HFFc6 (cell line): ENCODE measurements around the gene SCNN1G. TPM values are rescaled to one million over a fixed set of nuclear protein-coding genes. Genes with fewer than 3 reads are reported as not detected.

ENCODE experiments used
- DNase-seq: peaks from one replicate; pipeline ENCODE4 v3.0.0-alpha.2; 2018
- H3K27ac Mint-ChIP-seq: 2 replicates; pipeline ENCODE4 v1.8.0; 2020; ENCODE audit warnings: mild to moderate bottlenecking, mixed read lengths
- H3K27me3 Mint-ChIP-seq: 2 replicates; pipeline ENCODE4 v1.8.0; 2021; ENCODE audit warnings: mild to moderate bottlenecking, moderate library complexity, mixed read lengths; ENCODE audit not compliant: insufficient read depth
- H3K36me3 Mint-ChIP-seq: 2 replicates; pipeline ENCODE4 v1.8.0; 2021; ENCODE audit warnings: low read depth, mixed read lengths
- H3K4me1 Mint-ChIP-seq: 2 replicates; pipeline ENCODE4 v1.8.0; 2020; ENCODE audit warnings: low read depth, mixed read lengths
- H3K4me3 Mint-ChIP-seq: 2 replicates; pipeline ENCODE4 v1.8.0; 2020; ENCODE audit warnings: mild to moderate bottlenecking, moderate library complexity, mixed read lengths
- H3K9me3 Mint-ChIP-seq: 2 replicates; pipeline ENCODE4 v1.8.0; 2020; ENCODE audit warnings: mild to moderate bottlenecking, mixed read lengths
- CTCF ChIP-seq: fragments of 200-600 bp; sonication (generic); IDR thresholded peaks from 2 replicates; pipeline ENCODE4 v1.5.0; 2021; ENCODE audit warnings: antibody characterized with exemption, mild to moderate bottlenecking
- total RNA-seq, 6 experiments: library from RNA; stranded (reverse); fragmentation: NEBNext Ultra II Directional; extraction: Animal tissue kit (Norgen Biotek cat#: 25700); gene quantifications; 2 replicates in 1 of 6; 3 replicates in 5 of 6; pipeline ENCODE4 v1.2.3, GENCODE V29; 2021

Gene SCNN1G
- total RNA-seq, 6 experiments from 2014 or later = not detected

DNA sequence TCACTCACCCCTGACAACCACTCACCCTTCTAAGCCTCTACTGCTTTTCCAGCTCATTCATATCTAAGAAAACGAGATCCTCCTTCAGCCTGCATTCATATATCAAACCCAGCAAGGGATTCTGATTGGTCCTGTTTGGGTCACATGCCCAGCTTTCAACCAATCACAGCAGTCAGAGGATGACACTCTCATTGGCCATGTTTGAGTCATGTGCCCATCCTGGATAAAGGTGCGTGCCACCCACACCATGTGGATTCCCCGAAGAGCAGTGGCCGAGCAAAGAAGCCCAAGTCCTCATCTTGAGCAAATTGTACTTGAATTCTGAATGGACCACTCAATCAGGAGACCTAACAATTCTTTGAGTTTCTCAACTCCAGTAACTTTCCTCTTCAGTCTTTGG is 45.0 kb downstream of the SCNN1G start:
- Mint-ChIP-seq H3K9me3 (peaks cover 8% of the 10 kb centered on the region; the same call in 1 of the 2 replicates), H3K4me1 (no peaks in the 10 kb centered on the region), H3K36me3 (peaks cover 5% of the 10 kb centered on the region; the same call in 1 of the 2 replicates), H3K4me3 (no peak overlapping the region), H3K27me3 (peaks cover 13% of the 10 kb centered on the region), H3K27ac (no peak overlapping the region)
- no peak for DNase-seq
- TF ChIP-seq CTCF = no peak

GRCh38 chr16:23229714-23230113 is 47.2 kb downstream of the SCNN1G start:
- no peak for TF ChIP-seq CTCF
- H3K9me3 Mint-ChIP-seq = peaks cover 8% of the 10 kb centered on the region; the same call in 1 of the 2 replicates

GRCh38 chr16:23232806-23233205 is 50.3 kb downstream of the SCNN1G start:
- no peak overlapping the region for H3K27ac Mint-ChIP-seq
- no peak for TF ChIP-seq CTCF
- peaks cover 4% of the 10 kb centered on the region; the same call in 1 of the 2 replicates for H3K9me3 Mint-ChIP-seq
- no peaks in the 10 kb centered on the region for H3K4me1 Mint-ChIP-seq
- H3K27me3 Mint-ChIP-seq = peaks cover 9% of the 10 kb centered on the region
- no peak for DNase-seq
- H3K4me3 Mint-ChIP-seq = no peak overlapping the region
- peaks cover 5% of the 10 kb centered on the region; the same call in 1 of the 2 replicates for H3K36me3 Mint-ChIP-seq

More at GRCh38 chr16:23229714-23230113, 47.2 kb downstream of the SCNN1G start:
- Mint-ChIP-seq H3K4me1 (no peaks in the 10 kb centered on the region), H3K27me3 (peaks cover 15% of the 10 kb centered on the region), H3K27ac (no peak overlapping the region), H3K36me3 (peaks cover 5% of the 10 kb centered on the region; the same call in 1 of the 2 replicates), H3K4me3 (no peak overlapping the region)
- DNase-seq = no peak

- Mint-ChIP-seq H3K9me3 (no peaks in the 10 kb centered on the region), H3K27me3 (peaks cover 12% of the 10 kb centered on the region), H3K4me3 (no peak overlapping the region), H3K27ac (no peak overlapping the region), H3K4me1 (no peaks in the 10 kb centered on the region), H3K36me3 (no peaks in the 10 kb centered on the region)
- DNase-seq = no peak
- TF ChIP-seq CTCF = no peak
Measured at GRCh38 chr16:23235176-23235575, 52.6 kb downstream of the SCNN1G start.

- Mint-ChIP-seq H3K4me3 (no peak overlapping the region), H3K27ac (no peak overlapping the region), H3K9me3 (no peaks in the 10 kb centered on the region), H3K4me1 (no peaks in the 10 kb centered on the region), H3K27me3 (peaks cover 12% of the 10 kb centered on the region), H3K36me3 (no peaks in the 10 kb centered on the region)
- no peak for TF ChIP-seq CTCF
- DNase-seq = no peak
Measured at GRCh38 chr16:23236983-23237382, 54.4 kb downstream of the SCNN1G start.

- TF ChIP-seq CTCF = no peak
- Mint-ChIP-seq H3K4me3 (no peak overlapping the region), H3K9me3 (no peaks in the 10 kb centered on the region; the same call in 1 of the 2 replicates), H3K4me1 (no peaks in the 10 kb centered on the region), H3K27me3 (peaks cover 15% of the 10 kb centered on the region), H3K27ac (no peak overlapping the region), H3K36me3 (no peaks in the 10 kb centered on the region)
- DNase-seq = no peak
Measured at GRCh38 chr16:23240994-23241393, 58.4 kb downstream of the SCNN1G start.
